Stomach (tissue), 9 donors: ENCODE results near the gene FSTL4. TPM values are rescaled to one million over a fixed set of nuclear protein-coding genes. Genes with fewer than 3 reads are reported as not detected.

Source experiments
- DNase-seq, 2 donors: peaks; one replicate each; pipeline versions ENCODE4 v3.0.0 to v3.0.0-alpha.2; 2013 to 2019
- H3K27ac ChIP-seq, 5 donors: fragments of 200-600 bp in 4 of 5; sonication (generic) in 4 of 5; one replicate each; pipeline ENCODE4 v1.5.1; 2013 to 2019; ENCODE audit warnings: mild to moderate bottlenecking in 1 of 5, moderate library complexity in 1 of 5
- H3K27me3 ChIP-seq, 3 donors: fragments of 200-600 bp; sonication (generic); one replicate each; pipeline ENCODE4 v1.5.1; 2017 to 2019; ENCODE audit warnings: mixed run types in 1 of 3
- H3K36me3 ChIP-seq, 4 donors: fragments of 200-600 bp; sonication (generic); 1 replicate in 3 of 4; 2 replicates in 1 of 4; pipeline ENCODE4 v1.5.1; 2016 to 2019
- H3K4me1 ChIP-seq, 4 donors: fragments of 200-600 bp; sonication (generic); one replicate each; pipeline ENCODE4 v1.5.1; 2016 to 2019
- H3K4me3 ChIP-seq, 4 donors: fragments of 200-600 bp; sonication (generic) in 3 of 4; one replicate each; pipeline ENCODE4 v1.5.1; 2016 to 2019; ENCODE audit warnings: mild to moderate bottlenecking in 1 of 4
- H3K9me3 ChIP-seq, 4 donors: fragments of 200-600 bp; sonication (generic); one replicate each; pipeline ENCODE4 v1.5.1; 2016 to 2019
- EP300 ChIP-seq: sonication (generic); formaldehyde crosslinking; IDR thresholded peaks from one replicate; pipeline ENCODE4 v1.6.1; 2017; ENCODE audit warnings: antibody characterized with exemption
- POLR2A ChIP-seq, 4 donors: fragments of 450-650 bp; IDR thresholded peaks; one replicate each; pipeline ENCODE4 v1.6.1; 2016; ENCODE audit warnings: antibody characterized with exemption in 4 of 4, control low read depth in 2 of 4, mild to moderate bottlenecking in 1 of 4, moderate library complexity in 1 of 4
- POLR2AphosphoS5 ChIP-seq, 3 donors: sonication (generic); formaldehyde crosslinking; IDR thresholded peaks; one replicate each; pipeline ENCODE4 v1.6.1; 2016; ENCODE audit warnings: antibody characterized with exemption in 3 of 3
- WGBS, 5 donors: extraction: QIAGEN DNeasy Blood & Tissue Kit in 3 of 5; methylation state at CpG; one replicate each; pipeline versions ENCODE4 v1.1.5 to v1.1.7; 2013 to 2018; 5-methylcytosine and 5-hydroxymethylcytosine counted together
- intact Hi-C: fragments of 100-400 bp; cut with DNase I; formaldehyde crosslinking; loops from one replicate; pipeline ENCODE4 v1.15.1; 2023; ENCODE audit warnings: low total_unique reads
- polyA plus RNA-seq, 3 donors: library from polyadenylated mRNA; stranded (reverse); fragments of 200-250 nt; gene quantifications; one replicate each; pipeline ENCODE4 v1.2.3, GENCODE V29; 2013
- total RNA-seq, 5 donors: library from RNA; depleted of rRNA; stranded (reverse); fragments of >200 nt; gene quantifications; one replicate each; pipeline versions ENCODE4 v1.1.0 to v1.2.3, GENCODE V29; 2014 to 2016
- TF ChIP-seq, protein P1 (sequence below), 7 experiments: fragments of 450-650 bp in 4 of 7; fragments of 200-600 bp in 3 of 7; sonication (generic) in 3 of 7; IDR thresholded peaks; one replicate each; pipeline ENCODE4 v1.5.1; 2016 to 2019; ENCODE audit warnings: antibody characterized with exemption in 7 of 7, control low read depth in 2 of 7, mild to moderate bottlenecking in 1 of 7
- donor health status: healthy with polysubstance abuse.
- donor health status: Bipolar disorder and iron deficiency.
- donor health status: healthy.

FSTL4 gene
- total and polyA plus RNA-seq, 8 donors = 0.37 to 0.55 TPM; not detected in 6

DNA sequence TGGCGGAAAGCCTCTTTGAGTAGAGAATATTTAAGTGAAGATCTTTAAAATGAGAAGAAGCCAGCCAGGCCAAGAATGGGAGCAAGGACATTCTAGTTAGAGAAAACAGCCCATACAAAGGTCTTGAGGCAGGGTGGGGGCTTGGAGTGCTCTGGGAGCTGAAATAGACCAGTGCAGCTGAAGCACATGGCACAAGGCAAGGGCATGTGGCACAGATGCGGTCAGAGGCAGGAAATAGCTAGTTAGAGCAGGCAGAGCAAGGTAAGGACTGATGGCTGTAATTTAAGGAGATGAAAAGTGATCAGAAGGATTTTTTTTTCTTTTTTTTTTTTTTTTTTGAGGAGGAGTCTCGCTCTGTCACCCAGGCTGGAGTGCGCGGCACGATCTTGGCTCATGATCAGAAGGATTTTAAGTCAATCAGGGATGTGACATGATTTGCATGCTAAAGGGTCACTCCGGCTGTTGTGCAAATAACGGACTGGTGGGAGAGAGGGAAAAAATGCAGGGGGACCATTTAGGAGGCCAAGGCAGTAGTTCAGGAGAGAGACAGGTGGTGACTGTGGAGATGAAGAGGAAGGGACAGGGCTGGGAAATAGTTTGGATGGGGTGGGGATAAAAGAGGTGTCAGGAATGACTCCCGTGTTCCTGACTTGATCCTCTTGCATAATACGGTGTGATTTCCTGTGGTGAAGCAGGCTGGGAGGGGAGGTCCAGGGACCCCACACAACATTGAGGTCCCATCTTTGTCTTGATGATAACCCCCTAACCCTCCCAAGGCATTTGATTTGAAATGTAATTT lies 352.9 kb downstream of the FSTL4 start:
- intact Hi-C loops = no loop called here
- Histone ChIP-seq H3K4me3 (no peak overlapping the region), H3K9me3 (no peaks in the 10 kb centered on the region), H3K27me3 (no peaks in the 10 kb centered on the region), H3K36me3 (no peaks in the 10 kb centered on the region), H3K4me1 (no peaks in the 10 kb centered on the region), H3K27ac (no peak overlapping the region)
- TF ChIP-seq EP300 = no peak
- WGBS, 5 donors = 67 to 86% (median 81%) methylated on average over 9 to 10 of the region's 10 CpGs
- DNase-seq = no peak

DNA sequence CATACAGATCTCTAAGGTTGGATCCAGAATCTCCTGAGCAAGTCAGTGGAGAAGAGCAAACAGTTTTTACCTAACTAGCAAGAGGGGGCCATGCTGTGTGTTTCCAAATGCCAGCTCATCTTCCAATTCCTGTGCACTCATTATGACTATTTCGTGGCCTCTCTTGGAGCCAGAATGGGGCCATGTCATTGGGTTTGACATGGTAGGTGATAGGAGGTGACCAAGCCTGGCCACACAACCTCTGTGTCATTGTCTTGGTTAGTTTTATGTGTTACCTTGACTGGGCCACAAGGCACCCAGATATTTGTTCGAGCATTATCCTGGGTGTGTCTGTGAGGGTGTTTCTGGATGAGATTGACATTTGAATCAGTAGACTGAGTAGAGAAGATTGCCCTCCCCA lies 354.4 kb downstream of the FSTL4 start:
- Histone ChIP-seq H3K27ac (no peak overlapping the region), H3K36me3 (no peaks in the 10 kb centered on the region), H3K9me3 (no peaks in the 10 kb centered on the region), H3K4me1 (no peaks in the 10 kb centered on the region), H3K27me3 (no peaks in the 10 kb centered on the region), H3K4me3 (no peak overlapping the region)
- no peak for DNase-seq
- TF ChIP-seq EP300 (no peak), POLR2A (IDR thresholded peaks at IDR 0.05) (no peak), POLR2AphosphoS5 (IDR thresholded peaks at IDR 0.05) (no peak)
- TF ChIP-seq, protein P1, sequence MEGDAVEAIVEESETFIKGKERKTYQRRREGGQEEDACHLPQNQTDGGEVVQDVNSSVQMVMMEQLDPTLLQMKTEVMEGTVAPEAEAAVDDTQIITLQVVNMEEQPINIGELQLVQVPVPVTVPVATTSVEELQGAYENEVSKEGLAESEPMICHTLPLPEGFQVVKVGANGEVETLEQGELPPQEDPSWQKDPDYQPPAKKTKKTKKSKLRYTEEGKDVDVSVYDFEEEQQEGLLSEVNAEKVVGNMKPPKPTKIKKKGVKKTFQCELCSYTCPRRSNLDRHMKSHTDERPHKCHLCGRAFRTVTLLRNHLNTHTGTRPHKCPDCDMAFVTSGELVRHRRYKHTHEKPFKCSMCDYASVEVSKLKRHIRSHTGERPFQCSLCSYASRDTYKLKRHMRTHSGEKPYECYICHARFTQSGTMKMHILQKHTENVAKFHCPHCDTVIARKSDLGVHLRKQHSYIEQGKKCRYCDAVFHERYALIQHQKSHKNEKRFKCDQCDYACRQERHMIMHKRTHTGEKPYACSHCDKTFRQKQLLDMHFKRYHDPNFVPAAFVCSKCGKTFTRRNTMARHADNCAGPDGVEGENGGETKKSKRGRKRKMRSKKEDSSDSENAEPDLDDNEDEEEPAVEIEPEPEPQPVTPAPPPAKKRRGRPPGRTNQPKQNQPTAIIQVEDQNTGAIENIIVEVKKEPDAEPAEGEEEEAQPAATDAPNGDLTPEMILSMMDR (IDR thresholded peaks at IDR 0.05) = no peak
- intact Hi-C loops = no loop called here
- WGBS, 5 donors = 88 to 94% (median 93%) methylated on average over 2 of the region's 2 CpGs

DNA sequence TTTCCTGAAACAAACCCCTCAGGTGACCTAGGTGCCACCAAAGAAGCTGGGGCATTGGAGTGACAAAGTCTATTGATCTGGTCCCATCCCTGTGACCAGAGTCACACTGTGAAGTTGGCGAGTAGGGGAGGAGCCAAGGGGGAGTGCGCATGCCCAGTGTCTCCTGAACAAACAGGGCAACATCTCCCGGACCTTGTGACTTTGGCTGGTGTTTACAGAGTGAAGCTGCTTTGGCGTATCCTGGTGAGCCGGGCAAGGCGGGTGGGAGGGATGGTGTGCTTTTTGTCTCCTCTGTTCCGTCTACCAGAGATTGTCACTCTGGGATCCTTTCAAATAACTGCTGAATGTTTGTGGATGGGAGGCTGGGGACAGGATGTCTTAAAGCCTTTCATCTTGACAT lies 356.1 kb downstream of the FSTL4 start:
- TF ChIP-seq, protein P1 (IDR thresholded peaks at IDR 0.05) = no peak
- TF ChIP-seq POLR2A (IDR thresholded peaks at IDR 0.05) (no peak), EP300 (no peak), POLR2AphosphoS5 (IDR thresholded peaks at IDR 0.05) (no peak)
- Histone ChIP-seq H3K27ac (no peak overlapping the region), H3K4me1 (no peaks in the 10 kb centered on the region), H3K36me3 (no peaks in the 10 kb centered on the region), H3K4me3 (no peak overlapping the region), H3K27me3 (no peaks in the 10 kb centered on the region), H3K9me3 (no peaks in the 10 kb centered on the region)
- intact Hi-C loops = no loop called here
- WGBS, 5 donors = 56 to 92% (median 63%) methylated on average over 7 of the region's 7 CpGs
- no peak for DNase-seq

DNA sequence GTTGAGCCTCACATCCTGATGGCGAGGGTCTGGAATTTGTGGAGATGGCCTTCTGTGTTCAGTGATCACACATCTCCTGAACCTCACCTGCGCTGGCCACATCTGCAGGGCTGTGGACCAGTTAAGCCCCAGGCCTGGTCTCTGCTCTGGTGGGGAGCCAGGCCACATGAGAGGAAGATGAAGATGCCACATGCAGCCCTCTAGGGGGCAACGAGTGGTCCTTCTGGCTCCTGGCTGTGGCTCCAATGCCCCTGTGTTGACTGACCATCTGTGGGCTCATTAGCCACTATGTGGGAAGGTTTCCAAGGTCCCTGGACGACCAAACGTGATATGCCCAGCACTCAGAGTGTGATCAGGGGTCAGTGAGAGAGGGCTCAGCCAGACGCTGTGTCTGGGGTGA lies 357.5 kb downstream of the FSTL4 start:
- DNase-seq = no peak
- Histone ChIP-seq H3K27me3 (no peaks in the 10 kb centered on the region), H3K4me1 (peaks cover 0 to 1% (median 0%) of the 10 kb centered on the region in 4 donors), H3K9me3 (no peaks in the 10 kb centered on the region), H3K27ac (no peak overlapping the region), H3K4me3 (no peak overlapping the region), H3K36me3 (no peaks in the 10 kb centered on the region)
- intact Hi-C loops = no loop called here
- TF ChIP-seq, protein P1 (IDR thresholded peaks at IDR 0.05) = no peak
- TF ChIP-seq EP300 (no peak), POLR2A (IDR thresholded peaks at IDR 0.05) (no peak), POLR2AphosphoS5 (IDR thresholded peaks at IDR 0.05) (no peak)
- 68 to 86% (median 79%) methylated on average over 3 to 6 of the region's 6 CpGs for WGBS, 5 donors

DNA sequence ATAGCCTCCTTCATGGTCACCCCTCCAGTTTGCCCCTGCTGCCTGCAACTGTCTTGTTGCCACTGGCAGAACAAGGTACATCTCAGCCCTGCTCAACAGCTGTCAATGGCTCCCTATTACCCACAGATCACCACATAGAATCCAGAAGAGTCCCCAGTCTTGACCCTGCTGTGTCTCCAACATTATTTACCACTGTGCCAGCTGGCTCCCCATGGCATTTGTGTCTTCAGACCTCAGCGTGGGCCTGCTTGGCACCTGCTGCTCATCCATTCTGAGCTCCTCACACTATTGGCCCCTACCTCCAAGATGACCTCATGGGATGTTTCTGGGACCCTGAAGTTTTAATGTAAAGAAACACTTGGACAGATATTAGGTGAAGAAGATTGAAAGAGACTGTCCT lies 358.7 kb downstream of the FSTL4 start:
- intact Hi-C loops = no loop called here
- WGBS, 5 donors = 79 to 100% (median 93%) methylated on average over 1 of the region's 1 CpG

More for the DNA sequence above, 358.7 kb downstream of the FSTL4 start:
- Histone ChIP-seq H3K4me3 (no peak overlapping the region), H3K36me3 (no peaks in the 10 kb centered on the region), H3K9me3 (no peaks in the 10 kb centered on the region), H3K4me1 (peaks cover 0 to 11% (median 0%) of the 10 kb centered on the region in 4 donors), H3K27ac (no peak overlapping the region), H3K27me3 (no peaks in the 10 kb centered on the region)
- DNase-seq = no peak
- TF ChIP-seq EP300 (no peak), POLR2A (IDR thresholded peaks at IDR 0.05) (no peak), POLR2AphosphoS5 (IDR thresholded peaks at IDR 0.05) (no peak)
- TF ChIP-seq, protein P1 (IDR thresholded peaks at IDR 0.05) = no peak
